ENCODE results near the gene SLC31A2. TPM values are rescaled to one million over a fixed set of nuclear protein-coding genes. Genes with fewer than 3 reads are reported as not detected.
"Not testable (repeated sequence)": the region's sequence is repeated elsewhere in the genome, so short reads cannot be mapped to it uniquely, and the experiment has no call there.

Gene SLC31A2
- total and polyA plus RNA-seq, 4 donors = 7.2 to 30.6 (median 23.8) TPM

DNA sequence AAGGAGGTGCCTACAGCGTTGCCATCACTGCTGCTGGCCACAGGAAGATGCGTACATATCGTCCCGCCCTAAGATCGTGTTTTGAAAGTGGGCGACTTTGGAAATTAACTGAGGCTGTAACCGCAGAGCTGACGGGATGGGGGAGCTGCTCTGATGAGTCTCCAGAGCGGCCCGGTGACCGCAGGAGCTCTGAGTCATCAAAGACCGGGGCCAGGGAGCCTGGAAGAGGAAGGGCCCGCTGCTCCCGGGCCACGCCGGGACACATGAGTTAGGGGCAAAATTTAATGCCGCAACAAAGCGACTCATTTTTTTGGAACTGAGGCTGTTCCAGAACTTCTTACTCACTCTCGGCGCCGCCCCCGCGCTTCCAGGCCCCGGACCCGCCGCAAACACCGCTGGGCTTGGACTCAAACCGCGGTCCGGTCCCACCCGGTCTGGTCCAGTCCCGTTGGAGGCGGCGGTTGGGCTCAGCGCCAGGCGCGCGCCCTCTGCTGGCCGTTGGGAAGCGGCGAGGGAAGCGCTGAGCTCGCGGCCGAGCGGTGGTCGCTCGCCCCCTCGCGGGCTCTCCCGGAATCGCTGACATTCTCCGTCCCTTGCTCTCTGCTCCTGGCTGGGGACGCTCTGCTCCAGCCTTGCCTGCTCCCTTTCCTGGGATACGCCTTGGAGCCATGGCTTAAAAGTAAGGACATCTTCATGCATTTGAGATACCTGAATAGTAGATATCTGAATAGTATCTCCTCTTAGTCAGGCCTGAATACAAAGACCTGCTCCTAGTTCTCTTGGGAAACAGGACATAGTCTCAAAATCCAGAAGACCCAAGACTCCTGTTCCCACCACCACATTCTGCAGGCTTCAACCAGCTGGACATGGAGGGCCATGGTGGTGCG lies 39.5 kb upstream of the SLC31A2 start:
- H3K4me3 ChIP-seq (ENCODE audit: low read depth in 1 of 3, low read length in 3 of 3); H3K27me3 ChIP-seq (ENCODE audit: control insufficient read depth in 4 of 4, insufficient read depth in 4 of 4, low read length in 3 of 4); DNase-seq (ENCODE audit: low spot score); H3K9ac ChIP-seq (ENCODE audit: low read depth in 1 of 2, low read length in 2 of 2); H3K9me3 ChIP-seq (ENCODE audit: control insufficient read depth in 4 of 4, low read length in 3 of 4); H3K36me3 ChIP-seq (ENCODE audit: control insufficient read depth in 4 of 4, insufficient read depth in 3 of 4, low read depth in 1 of 4, low read length in 3 of 4); H3K4me1 ChIP-seq (ENCODE audit: control insufficient read depth in 4 of 4, insufficient read depth in 4 of 4, low read length in 3 of 4); H3K27ac ChIP-seq (ENCODE audit: low read depth in 1 of 2, low read length in 2 of 2): not testable (repeated sequence)
- 3% methylated on average over 10 of the region's 56 CpGs for WGBS
- TF ChIP-seq RAD21 (IDR thresholded peaks at IDR 0.05) = peak; percentile 13 to 38

DNA sequence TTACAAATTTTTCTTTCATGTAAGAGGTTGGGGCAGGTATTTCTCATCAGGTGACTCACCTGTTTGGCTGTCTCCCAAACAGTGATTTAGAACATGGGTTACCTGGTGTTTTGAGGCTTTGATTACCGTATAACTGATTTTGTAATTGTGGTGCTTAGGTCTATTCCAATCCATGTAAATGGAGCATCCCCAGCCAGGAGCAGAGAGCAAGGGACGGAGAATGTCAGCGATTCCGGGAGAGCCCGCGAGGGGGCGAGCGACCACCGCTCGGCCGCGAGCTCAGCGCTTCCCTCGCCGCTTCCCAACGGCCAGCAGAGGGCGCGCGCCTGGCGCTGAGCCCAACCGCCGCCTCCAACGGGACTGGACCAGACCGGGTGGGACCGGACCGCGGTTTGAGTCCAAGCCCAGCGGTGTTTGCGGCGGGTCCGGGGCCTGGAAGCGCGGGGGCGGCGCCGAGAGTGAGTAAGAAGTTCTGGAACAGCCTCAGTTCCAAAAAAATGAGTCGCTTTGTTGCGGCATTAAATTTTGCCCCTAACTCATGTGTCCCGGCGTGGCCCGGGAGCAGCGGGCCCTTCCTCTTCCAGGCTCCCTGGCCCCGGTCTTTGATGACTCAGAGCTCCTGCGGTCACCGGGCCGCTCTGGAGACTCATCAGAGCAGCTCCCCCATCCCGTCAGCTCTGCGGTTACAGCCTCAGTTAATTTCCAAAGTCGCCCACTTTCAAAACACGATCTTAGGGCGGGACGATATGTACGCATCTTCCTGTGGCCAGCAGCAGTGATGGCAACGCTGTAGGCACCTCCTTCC lies 37.9 kb upstream of the SLC31A2 start:
- not testable (repeated sequence) for H3K36me3 ChIP-seq (ENCODE audit: control insufficient read depth in 4 of 4, insufficient read depth in 3 of 4, low read depth in 1 of 4, low read length in 3 of 4); DNase-seq (ENCODE audit: low spot score); H3K9ac ChIP-seq (ENCODE audit: low read depth in 1 of 2, low read length in 2 of 2); H3K4me1 ChIP-seq (ENCODE audit: control insufficient read depth in 4 of 4, insufficient read depth in 4 of 4, low read length in 3 of 4); H3K9me3 ChIP-seq (ENCODE audit: control insufficient read depth in 4 of 4, low read length in 3 of 4); H3K4me3 ChIP-seq (ENCODE audit: low read depth in 1 of 3, low read length in 3 of 3); H3K27me3 ChIP-seq (ENCODE audit: control insufficient read depth in 4 of 4, insufficient read depth in 4 of 4, low read length in 3 of 4); H3K27ac ChIP-seq (ENCODE audit: low read depth in 1 of 2, low read length in 2 of 2)
- TF ChIP-seq RAD21 (IDR thresholded peaks at IDR 0.05) = peak in 1 of 2 donors; percentile 55
- WGBS = 2% methylated on average over 10 of the region's 54 CpGs

DNA sequence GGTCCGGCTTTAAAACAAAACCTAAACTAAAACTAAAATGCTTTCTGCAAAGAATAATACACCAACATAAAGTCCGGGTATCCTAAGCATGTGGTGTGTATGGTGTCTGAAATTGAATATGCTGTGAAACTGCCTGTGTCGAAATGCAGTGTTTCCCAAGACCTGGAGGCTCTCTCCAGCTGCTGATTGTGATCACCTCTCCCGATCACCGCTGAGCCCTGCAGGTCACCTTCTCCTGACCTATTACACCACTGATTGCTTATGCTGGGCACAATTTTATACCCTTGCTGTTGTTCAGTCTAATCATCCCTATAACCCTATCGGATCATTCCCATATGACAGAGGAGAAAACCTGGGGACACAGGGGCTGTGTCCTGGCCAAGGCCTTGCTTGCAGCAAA lies 32.0 kb upstream of the SLC31A2 start:
- no CpG with 5 or more reads among the region's 6 CpGs for WGBS
- DNase-seq (ENCODE audit: low spot score); H3K4me1 ChIP-seq (ENCODE audit: control insufficient read depth in 4 of 4, insufficient read depth in 4 of 4, low read length in 3 of 4); H3K9ac ChIP-seq (ENCODE audit: low read depth in 1 of 2, low read length in 2 of 2); H3K36me3 ChIP-seq (ENCODE audit: control insufficient read depth in 4 of 4, insufficient read depth in 3 of 4, low read depth in 1 of 4, low read length in 3 of 4); H3K27ac ChIP-seq (ENCODE audit: low read depth in 1 of 2, low read length in 2 of 2); H3K4me3 ChIP-seq (ENCODE audit: low read depth in 1 of 3, low read length in 3 of 3); H3K27me3 ChIP-seq (ENCODE audit: control insufficient read depth in 4 of 4, insufficient read depth in 4 of 4, low read length in 3 of 4); H3K9me3 ChIP-seq (ENCODE audit: control insufficient read depth in 4 of 4, low read length in 3 of 4): not testable (repeated sequence)

DNA sequence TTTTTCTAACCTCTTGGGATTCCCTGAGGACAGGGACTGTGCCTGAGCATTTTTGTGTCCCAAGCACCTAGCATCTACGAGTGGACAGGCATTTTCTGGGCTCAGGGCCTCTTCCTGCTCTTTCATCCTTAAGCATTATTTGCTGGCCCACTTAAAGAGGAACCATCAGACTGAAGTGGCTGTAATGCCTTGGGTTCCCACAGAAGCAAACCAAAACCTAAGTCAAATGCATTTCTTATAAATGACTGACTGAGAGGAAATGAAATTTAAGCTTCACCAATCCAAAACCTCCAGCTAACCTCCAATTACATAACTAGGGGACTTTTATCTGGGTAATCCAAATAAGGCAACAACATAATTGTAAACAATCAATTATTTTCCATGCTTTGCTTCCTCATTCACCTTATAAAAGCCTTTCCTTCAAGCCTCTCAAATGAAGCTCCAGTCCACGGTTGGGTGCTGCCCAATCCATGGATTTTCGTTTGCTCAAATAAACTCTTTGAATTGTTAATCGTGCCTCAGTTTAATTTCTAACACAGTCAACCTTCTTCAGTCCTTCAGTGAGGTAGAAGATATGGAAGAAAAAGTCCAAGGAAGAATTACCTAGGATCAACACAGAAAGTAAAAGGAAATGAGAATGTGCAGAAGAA lies 25.3 kb upstream of the SLC31A2 start:
- peaks cover 0 to 4% (median 0%) of the 10 kb centered on the region in 4 donors for H3K27me3 ChIP-seq (ENCODE audit: control insufficient read depth in 4 of 4, insufficient read depth in 4 of 4, low read length in 3 of 4)
- H3K4me1 ChIP-seq (ENCODE audit: control insufficient read depth in 4 of 4, insufficient read depth in 4 of 4, low read length in 3 of 4) = no peaks in the 10 kb centered on the region
- no peak for DNase-seq (ENCODE audit: low spot score)
- 75% methylated on average over 4 of the region's 4 CpGs for WGBS
- no peak overlapping the region for H3K4me3 ChIP-seq (ENCODE audit: low read depth in 1 of 3, low read length in 3 of 3)
- no peaks in the 10 kb centered on the region for H3K9me3 ChIP-seq (ENCODE audit: control insufficient read depth in 4 of 4, low read length in 3 of 4)
- TF ChIP-seq GABPA (IDR thresholded peaks at IDR 0.05 in 1 of 2, conservative IDR thresholded peaks at IDR 0.05 in 1 of 2) = no peak
- no peak for TF ChIP-seq RXRA (IDR thresholded peaks at IDR 0.05)
- TF ChIP-seq, protein P1, sequence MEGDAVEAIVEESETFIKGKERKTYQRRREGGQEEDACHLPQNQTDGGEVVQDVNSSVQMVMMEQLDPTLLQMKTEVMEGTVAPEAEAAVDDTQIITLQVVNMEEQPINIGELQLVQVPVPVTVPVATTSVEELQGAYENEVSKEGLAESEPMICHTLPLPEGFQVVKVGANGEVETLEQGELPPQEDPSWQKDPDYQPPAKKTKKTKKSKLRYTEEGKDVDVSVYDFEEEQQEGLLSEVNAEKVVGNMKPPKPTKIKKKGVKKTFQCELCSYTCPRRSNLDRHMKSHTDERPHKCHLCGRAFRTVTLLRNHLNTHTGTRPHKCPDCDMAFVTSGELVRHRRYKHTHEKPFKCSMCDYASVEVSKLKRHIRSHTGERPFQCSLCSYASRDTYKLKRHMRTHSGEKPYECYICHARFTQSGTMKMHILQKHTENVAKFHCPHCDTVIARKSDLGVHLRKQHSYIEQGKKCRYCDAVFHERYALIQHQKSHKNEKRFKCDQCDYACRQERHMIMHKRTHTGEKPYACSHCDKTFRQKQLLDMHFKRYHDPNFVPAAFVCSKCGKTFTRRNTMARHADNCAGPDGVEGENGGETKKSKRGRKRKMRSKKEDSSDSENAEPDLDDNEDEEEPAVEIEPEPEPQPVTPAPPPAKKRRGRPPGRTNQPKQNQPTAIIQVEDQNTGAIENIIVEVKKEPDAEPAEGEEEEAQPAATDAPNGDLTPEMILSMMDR (IDR thresholded peaks at IDR 0.05; ENCODE audit: low read depth, low read length, missing input control) = no peak
- TF ChIP-seq, protein P2, sequence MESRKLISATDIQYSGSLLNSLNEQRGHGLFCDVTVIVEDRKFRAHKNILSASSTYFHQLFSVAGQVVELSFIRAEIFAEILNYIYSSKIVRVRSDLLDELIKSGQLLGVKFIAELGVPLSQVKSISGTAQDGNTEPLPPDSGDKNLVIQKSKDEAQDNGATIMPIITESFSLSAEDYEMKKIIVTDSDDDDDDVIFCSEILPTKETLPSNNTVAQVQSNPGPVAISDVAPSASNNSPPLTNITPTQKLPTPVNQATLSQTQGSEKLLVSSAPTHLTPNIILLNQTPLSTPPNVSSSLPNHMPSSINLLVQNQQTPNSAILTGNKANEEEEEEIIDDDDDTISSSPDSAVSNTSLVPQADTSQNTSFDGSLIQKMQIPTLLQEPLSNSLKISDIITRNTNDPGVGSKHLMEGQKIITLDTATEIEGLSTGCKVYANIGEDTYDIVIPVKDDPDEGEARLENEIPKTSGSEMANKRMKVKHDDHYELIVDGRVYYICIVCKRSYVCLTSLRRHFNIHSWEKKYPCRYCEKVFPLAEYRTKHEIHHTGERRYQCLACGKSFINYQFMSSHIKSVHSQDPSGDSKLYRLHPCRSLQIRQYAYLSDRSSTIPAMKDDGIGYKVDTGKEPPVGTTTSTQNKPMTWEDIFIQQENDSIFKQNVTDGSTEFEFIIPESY (IDR thresholded peaks at IDR 0.05) = no peak
- no peak for TF ChIP-seq TAF1 (conservative IDR thresholded peaks at IDR 0.05)
- TF ChIP-seq RAD21 (IDR thresholded peaks at IDR 0.05) = no peak
- TF ChIP-seq, protein P3, sequence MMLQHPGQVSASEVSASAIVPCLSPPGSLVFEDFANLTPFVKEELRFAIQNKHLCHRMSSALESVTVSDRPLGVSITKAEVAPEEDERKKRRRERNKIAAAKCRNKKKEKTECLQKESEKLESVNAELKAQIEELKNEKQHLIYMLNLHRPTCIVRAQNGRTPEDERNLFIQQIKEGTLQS (IDR thresholded peaks at IDR 0.05) = no peak
- no peak for TF ChIP-seq FOXA1 (IDR thresholded peaks at IDR 0.05)
- no peaks in the 10 kb centered on the region for H3K36me3 ChIP-seq (ENCODE audit: control insufficient read depth in 4 of 4, insufficient read depth in 3 of 4, low read depth in 1 of 4, low read length in 3 of 4)
- H3K9ac ChIP-seq (ENCODE audit: low read depth in 1 of 2, low read length in 2 of 2) = no peak overlapping the region
- H3K27ac ChIP-seq (ENCODE audit: low read depth in 1 of 2, low read length in 2 of 2) = no peak overlapping the region
